CD4-positive, alpha-beta T cell treated with Interleukin-21 for 1 hour (primary cell): ENCODE results near the gene UGT1A6.

ENCODE experiments used
- DNase-seq: peaks from one replicate; pipeline ENCODE4 v3.0.0-alpha.2; 2020

Gene UGT1A6

DNA sequence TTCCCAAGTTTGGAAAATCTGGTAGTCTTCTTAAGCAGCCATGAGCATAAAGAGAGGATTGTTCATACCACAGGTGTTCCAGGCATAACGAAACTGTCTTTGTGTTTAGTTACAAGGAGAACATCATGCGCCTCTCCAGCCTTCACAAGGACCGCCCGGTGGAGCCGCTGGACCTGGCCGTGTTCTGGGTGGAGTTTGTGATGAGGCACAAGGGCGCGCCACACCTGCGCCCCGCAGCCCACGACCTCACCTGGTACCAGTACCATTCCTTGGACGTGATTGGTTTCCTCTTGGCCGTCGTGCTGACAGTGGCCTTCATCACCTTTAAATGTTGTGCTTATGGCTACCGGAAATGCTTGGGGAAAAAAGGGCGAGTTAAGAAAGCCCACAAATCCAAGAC is 79.5 kb downstream of the UGT1A6 start:
- no peak for DNase-seq

GRCh38 chr2:233772583-233772982 is 79.9 kb downstream of the UGT1A6 start:
- no peak for DNase-seq

- no peak for DNase-seq
Measured at GRCh38 chr2:233773854-233774253, 81.2 kb downstream of the UGT1A6 start.

DNA sequence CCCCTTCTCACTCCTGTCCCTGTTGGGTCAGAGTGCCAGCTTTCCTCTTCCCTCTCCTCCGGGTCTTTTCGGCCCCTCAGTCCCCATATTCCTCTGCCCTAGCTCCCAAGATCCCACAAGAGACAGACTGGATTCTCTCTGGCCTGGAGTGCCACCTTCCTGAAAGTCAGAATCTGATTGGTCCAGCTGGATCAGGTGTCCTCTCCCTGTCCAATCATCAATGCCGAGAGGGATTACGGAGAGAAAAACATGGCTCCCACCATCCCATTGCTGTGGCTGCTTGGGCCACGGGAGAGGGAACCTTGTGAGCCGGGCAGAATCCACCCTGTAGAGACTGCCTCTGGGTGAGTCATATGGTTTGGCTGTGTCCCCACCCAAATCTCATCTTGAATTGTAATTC is 82.7 kb downstream of the UGT1A6 start:
- no peak for DNase-seq

- no peak for DNase-seq
Measured at GRCh38 chr2:233778030-233778429, 85.3 kb downstream of the UGT1A6 start, which contains the start of gene MROH2A. TSS of gene MROH2A (plus strand) at chr2:233778330. CDS start at chr2:233779359, 1,029 bp downstream.

DNA sequence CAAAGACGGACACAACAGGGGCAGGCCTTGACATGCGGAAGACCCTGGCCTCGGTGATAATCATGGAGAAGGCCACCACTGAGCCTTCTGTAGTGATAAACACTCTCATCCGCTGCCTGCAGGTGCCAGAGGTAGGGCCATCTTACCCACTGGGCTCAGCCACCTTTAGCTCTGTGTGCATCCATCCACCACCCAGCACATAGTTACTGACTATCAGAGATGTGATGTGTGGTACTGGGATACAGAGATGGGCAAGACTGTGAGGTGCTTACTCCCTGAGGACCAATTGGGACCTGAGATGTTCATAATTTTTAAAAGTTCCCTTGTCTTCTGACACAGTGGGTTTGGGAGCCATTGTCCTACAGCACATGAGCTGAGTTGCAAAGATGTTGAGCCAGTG is 87.0 kb downstream of the UGT1A6 start:
- no peak for DNase-seq

DNA sequence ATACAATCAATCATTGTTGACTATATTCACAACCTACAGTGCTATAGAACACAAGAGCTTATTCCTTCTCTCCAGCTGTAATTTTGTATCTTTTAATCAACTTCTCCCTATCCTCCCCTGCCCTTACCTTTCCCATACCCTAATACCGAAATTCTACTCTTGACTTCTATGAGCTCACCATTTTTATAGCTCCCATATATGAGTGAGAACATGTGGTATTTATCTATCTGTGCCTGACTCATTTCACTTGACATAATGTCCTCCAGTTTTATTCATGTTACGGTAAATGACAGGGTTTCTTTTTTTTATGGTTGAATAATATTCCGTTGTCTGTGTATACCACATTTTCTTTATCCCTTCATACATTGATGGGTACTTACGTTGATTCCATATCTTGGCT is 88.1 kb downstream of the UGT1A6 start:
- DNase-seq, result no peak

DNA sequence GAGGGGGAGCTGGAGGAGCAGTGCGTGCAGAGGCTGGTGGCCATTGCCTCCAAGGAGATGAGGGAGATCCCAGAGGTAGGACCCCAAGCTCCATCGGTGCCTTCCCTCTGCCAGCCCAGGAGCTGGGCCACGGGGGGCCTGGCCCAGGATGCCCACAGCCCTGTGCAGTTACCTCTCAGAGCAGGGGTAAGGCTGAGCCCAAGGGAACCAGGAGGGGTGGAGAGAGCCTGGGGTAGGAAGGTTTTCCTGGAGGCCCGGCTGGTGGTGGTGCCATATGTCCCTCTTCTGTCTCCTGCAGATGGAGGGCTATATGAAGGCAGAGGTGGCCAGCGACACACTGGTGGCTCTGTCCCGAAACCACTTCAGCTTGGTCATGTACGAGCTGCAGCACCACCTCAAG is 96.9 kb downstream of the UGT1A6 start:
- DNase-seq, result no peak

DNA sequence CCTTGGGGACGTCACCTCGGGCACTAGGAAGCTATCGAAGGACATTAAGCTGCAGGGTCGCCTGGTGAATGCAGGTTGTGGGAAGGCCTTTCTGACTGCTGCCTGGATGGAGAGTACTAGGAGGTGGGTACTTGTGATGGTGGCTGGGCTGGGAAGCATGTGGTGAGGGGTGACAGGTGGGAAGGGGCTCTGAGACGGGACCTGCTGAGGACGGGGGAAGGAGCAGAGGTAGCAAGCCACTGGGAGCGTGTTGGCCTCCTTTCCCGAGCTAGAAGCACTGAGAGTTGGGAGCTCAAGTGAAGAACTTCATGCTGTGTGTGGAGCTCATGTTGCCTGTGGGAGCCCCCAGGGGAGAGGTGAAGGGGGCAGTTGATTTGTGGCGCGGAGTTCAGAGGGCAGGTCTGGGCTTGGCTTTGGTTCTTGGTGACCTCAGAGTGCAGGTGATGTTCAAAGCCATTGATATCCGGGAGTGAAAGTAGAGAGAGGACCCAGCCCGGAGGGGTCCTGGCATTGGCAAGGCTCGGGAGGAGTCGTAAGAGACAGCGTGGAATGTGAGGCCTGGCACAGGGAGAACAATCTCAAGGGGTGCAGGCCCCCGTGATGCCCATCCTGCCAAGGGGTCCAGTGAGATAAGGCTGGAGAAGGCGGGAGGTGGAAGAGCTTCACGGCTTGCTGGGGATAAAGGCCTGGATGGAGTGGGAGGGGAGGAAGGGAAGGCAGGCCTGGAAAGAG is 98.6 kb downstream of the UGT1A6 start:
- no peak for DNase-seq

- DNase-seq, result no peak
Measured at GRCh38 chr2:233791883-233792329, 99.2 kb downstream of the UGT1A6 start.

DNA sequence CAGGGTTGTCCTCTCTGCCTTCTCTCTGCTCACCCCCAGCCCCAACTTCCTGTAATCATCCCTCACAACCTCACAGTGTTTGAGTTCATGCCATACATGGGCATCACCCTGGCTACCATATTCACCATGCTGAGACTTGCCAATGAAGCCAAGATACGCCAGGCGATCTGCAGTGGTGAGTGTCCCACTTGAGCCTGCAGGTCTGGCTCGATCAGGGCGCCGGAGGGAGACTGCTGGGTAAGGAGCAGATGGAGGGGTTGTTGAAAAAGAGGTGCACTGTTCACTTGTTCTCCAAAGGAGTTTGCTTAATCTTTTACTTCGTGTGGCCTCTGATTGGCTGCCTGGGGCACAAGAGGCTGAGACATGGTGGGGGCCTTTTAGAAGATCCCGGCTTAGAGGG is 100.0 kb downstream of the UGT1A6 start:
- DNase-seq, result no peak

DNA sequence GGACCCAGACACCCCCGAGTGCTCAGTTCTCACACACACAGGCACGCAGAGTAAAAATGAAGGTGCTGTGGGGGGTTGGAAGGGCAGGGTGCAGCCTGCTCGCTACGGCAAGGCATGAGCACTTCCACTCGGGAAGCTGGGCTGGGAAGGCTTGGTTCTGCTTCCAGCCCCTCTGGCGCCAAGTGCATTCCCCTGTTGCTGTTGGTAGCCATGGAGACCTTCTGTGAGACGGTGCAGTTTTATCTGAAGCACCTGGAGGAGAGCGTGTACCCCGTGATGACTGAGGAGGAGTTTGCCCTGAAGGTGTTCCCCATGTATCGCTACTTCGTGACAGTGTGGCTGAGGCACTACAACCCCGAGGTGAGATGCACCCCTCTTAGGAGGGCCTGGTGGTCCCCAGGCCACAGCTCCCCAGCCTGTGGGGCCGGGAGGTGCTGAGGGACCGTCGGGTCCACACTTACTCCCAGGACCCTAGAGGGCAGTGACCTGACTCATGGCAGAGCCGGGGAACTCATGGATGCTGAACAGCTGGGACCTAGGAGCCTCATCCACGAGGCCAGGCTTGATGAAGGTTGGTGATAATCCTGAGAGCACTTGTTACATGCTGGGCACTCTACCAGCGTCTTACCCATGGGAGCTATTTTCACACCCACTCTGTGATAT is 100.9 kb downstream of the UGT1A6 start:
- no peak for DNase-seq

GRCh38 chr2:233794128-233794658 is 101.5 kb downstream of the UGT1A6 start:
- DNase-seq, result no peak

- no peak for DNase-seq
Measured at GRCh38 chr2:233795735-233796171, 103.1 kb downstream of the UGT1A6 start.

DNA sequence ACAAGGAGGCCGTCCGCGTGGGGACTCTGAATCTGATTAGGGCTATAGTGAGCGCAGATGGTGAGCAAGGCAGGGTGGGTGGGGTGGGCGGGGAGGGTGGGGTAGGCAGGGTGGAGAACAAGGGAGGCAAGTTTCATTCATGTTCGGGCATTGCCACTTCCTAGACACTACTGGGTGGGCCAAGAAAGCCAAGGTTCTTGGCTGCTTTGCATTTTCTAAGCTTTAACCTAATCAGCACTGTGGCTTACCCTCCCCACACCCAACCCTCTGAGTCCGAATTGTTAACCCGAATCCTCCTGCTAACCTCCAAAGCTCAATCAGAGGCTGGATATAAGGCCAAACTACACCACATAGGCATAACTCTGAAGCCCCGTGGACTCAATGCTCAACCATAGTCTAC is 103.6 kb downstream of the UGT1A6 start:
- DNase-seq, result no peak

GRCh38 chr2:233798335-233799086 is 105.8 kb downstream of the UGT1A6 start:
- no peak for DNase-seq

DNA sequence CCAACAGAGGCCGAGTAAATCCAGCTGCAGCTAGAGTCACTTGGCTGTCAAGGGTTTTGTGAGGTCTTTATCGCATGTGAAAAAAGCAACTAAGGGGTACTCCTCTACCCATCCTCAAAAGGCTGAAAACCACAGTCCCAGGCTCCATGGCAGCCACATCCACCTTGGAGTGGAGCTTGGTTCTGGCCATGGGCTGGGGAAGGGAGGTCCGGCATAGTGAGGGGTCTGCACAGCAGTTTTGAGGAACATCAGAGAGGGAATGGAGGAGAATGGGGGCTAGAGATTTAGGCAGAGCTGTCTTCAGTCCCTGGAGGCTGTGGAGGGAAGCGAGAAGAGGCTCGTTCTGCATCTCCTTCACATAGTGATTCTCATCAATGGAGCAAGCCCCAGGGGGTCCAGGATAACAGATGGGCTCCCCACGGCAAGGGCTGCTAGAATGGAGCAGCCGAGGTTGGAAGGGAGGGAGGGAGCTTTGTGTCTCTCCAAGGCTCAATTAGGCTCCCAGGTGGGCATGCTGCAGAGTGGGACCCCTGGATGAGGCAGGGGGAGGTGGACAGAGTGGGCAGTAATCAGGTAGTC is 106.5 kb downstream of the UGT1A6 start:
- DNase-seq, result no peak

DNA sequence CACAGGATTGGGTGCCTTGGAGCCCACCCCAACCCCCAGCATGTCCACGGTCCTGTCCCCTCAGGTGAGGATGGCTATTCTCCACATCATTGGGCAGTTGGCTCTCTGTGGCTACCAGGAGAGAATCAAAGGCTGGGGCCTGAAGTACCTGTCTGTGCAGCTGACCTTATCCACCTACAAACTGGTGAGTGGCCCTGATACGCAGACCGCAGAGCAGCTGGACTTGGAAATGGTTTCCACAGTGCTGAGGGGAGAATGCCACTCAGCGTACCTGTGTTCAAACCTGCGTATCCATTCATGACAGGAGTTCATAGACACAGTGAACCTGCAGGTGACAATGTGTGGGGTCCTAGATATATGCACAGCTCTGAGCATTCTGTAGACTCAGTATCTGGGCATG is 107.0 kb downstream of the UGT1A6 start:
- no peak for DNase-seq

DNA sequence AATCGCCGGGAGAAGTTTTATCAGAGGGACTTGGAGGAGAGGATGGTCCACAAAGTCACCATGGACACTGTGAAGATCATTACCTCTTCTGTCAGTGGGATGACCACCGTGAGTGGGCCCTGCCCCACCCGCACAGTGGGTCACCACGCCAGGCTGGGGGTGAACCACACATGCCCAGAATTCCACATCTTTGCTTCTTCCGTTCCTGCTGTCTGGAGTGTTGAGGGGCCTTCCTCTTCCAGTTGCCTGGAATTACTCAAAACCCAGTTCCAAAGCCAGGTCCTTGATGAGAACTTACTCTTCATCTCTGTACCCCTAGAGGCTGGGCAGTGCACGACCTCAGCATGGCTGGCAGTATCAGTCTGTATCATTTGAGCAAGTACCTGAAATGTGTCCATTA is 107.5 kb downstream of the UGT1A6 start:
- DNase-seq, result no peak

DNA sequence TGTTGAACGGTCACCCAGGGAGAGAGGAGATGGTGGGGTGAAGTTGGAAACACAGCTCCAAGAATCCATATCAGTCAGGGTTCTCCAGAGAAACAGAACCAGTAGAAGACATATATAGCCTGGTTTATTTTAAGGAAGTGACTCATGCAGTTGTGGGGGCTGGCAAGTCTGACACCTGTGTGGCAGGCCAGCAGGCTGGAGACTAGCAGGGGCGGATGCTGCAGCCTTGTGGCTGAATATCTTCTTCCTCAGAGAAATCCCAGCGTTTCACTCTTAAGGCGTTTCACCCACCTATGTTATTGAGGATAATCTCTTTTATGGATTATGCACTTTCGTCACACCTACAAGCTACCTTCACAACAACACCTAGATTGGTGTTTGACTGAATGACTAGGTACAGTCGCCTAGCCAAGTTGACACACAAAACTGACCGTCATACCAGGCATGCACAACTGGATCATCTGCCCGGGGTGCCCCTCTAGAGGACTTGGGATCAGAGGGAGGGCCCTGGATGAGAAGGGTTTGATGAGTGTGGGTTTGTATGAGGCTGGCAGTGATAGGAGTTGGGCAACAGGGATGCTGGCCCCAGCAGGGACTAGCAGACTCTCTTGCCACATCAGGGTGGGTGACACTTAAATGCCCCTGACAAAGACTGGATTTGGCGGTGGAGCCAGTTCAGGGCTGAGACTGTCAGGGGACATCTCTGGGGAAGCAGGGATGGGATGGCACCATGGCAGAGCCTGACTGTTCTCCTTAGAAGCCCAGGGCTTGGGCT is 108.9 kb downstream of the UGT1A6 start:
- DNase-seq, result no peak

- no peak for DNase-seq
Measured at GRCh38 chr2:233802132-233802815, 109.6 kb downstream of the UGT1A6 start.
